ENCODE data around the gene ACVR1C.

ACVR1C gene

DNA sequence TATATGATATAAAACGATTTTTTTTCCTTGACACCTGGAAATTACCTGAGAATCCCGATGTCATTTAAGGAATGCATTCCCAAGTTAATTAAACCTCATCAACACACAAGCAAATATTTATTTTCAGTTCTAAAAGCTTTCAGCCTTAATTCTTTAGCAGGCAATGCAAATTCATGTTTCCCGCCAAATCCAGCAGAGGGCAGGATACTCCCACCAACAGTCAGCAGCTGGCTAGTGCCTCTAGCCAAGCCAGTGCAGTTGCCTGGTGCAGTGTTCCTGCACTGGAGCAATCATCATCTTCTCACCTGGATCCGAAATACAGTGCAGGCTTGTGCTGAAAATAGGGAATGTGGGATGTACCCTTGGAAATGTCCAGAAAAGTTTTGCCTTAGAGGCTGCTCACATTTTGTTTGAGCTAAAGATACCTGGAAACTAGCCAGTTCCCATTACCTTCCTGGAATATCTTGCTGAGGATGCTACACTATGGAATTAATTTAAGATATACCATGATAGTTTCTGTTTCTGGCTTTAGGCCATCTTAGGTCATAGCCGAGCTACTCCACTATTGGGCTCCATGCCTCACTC is 136.4 kb downstream of the ACVR1C start:
- DNase-seq = peak; percentile 69

DNA sequence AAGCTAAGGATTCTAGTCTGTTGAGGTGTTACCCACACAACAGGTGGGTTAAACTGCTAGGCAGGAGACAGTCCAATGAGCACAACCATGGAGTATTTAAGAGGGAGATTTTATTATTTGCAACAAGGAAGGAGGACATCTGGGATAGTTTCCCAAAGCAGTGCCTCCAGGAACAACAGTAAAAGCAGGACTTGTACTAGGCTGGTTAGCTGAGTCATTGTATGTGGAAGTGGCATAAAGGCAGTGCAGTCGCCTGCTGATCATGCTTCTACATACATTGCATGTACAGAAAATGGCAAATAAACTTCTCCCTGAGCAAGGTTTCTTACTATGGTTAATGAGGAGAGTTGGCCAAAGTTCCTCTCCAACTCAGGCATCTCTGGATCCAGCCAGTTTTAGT is 138.7 kb downstream of the ACVR1C start:
- no peak for DNase-seq

DNA sequence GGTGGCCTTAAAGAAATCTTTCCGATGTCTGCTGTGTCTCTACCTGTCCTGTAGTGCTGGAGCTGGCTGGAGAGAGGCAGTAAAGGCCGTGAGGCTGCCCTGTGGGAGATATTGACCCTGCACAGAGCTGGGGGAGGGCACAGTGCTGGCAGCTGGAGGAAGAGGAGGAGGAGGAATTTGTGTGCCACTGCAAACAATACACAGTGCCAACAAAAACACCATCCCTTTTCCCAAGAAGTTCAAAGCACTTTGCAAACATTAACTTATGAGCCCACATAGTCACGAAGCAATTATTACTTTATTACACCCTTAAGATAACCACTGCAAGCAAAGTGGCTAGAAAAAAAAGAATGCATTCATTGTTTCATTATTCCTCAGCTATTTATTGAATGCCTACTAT is 139.8 kb downstream of the ACVR1C start:
- DNase-seq = peak; percentile 3

DNA sequence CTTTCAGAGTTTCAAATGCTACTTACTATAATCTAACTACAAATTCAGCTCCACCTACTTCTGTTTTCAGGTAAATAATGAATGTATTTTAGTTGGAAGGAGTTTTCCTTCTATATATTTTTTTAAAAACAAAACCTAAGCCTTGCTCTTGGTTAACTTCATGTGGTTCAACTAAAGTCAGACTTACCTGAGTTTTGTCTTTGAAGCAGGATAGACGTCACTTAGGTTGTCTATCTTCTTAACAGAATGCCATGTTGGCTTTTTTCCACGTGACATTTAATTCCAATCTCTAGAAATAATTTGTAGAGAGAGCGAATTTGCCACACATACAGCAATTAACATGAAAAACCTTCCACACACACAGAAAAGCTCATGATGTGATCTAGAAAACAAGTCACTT is 140.9 kb downstream of the ACVR1C start:
- no peak for DNase-seq

DNA sequence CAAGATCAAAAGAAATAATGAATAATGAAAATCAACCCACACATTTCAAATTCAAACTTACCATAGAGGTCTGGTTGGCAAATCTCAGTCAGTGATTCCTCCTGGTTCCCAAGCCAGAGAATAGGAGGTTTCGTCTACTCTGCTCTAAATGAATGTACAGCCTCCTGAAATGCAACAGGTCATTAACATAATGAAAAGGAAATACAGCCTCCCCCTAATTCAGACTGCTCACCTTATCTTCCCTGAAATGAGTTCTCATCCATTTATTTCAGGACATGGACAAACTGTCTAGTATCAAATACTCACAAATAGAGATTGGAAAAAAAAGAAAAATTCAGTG is 141.4 kb downstream of the ACVR1C start:
- DNase-seq = no peak

DNA sequence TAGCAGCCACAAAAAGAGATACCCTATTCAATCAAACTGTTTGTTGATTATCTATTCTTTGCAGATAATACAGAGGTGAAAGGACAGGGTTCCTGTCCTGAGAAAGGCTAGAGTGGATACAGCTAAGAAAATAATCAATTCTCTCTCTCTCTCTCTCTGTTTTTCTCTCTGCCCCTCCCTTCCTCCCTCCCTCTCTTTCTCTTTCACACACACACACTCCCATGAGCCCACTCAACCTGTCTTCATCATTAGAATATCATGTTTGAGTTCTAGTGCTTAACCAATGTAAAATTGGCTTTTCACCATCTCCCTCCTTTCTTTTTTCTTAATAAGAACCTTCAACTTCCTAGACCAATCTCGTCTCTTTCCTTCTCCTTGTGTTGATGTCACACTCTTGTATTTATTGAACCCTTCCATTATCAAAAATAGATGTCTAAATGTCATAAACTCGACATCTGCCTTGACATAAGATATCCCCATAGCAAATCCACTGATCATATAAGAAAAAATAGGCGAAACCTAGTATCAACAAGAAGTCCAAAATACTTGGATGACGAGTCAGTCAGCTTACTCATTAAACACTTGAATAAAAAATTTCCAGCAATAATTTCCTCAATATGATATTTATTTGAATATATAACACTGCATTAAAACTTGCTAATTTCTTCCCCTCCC is 141.9 kb downstream of the ACVR1C start:
- no peak for DNase-seq

DNA sequence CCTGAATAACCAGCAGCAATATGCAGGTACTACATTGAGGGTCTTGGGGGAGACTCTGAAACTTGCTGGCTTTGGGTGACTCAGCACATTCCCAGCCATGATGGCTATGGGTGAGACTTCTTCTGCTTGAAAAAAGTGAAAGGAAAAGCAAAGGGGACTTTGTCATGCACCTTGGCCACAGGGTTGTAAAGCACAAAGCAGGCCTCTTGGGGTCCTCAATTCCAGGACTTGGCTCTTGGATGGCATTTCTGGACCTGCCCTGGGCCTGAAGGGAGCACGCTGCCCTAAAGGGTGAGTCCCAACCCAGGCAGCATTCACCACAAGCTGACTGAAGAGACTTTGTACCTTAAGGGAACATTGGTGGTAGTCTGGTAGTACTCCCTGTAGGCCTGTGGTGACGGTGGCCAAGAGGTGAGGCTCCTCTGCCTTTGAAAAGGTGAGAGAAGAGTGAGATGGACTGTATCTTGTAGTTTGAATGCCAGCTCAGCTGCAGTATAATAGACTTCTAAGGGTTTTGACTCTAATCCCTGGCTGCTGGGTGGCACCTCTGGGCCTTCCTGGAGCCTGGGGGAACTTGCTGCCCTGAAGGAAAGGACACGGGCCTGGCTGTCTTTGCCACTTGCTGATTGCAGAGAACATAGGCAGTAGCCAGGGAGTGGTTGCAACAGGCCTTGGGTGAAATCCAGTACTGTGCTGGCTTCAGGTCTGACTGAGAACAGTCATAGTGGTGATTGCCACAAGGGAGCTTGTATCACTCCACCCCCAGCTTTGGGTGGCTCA is 148.3 kb downstream of the ACVR1C start:
- no peak for DNase-seq

DNA sequence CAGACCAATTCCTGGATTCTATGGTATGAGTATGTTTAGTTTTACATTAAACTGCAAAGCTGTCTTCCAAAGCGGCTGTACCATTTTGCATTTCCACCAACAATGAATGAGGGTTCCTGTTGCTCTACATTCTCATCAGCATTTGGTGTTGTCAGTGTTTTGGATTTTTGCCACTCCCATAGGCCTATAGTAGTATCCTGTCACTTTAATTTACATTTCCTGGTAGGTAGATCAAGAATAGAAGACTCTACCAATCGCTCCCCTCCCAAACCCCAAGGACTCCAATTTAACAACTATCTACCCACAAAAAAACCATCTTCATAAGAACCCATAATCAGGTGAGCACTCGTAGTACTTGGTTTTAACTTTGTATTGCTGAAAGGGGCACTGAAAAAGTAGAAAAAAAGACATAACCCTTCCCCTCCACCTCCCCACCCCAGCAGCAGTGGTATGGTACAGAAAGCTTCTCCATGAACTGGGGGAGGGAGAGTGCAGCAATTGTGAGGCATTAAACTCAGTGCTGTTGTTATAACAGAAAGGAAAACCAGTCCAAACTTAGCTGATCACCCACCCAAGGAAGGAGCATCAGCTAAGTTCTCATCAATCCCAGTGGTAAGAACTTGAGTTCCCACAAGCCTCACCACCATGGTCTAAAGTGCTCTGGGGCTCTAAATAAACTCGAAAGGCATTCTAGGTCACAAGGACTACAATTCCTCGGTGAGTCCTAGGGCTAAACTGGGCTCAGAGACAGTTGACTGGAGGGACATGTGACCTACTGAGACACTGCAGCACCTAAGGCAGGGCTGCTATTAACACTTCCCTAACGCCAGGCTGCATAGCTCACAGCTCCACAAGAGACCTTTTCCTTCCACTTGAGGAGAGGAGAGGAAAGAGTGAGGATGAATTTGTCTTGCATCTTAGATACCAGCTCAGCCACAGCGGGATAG is 149.3 kb downstream of the ACVR1C start:
- no peak for DNase-seq

DNA sequence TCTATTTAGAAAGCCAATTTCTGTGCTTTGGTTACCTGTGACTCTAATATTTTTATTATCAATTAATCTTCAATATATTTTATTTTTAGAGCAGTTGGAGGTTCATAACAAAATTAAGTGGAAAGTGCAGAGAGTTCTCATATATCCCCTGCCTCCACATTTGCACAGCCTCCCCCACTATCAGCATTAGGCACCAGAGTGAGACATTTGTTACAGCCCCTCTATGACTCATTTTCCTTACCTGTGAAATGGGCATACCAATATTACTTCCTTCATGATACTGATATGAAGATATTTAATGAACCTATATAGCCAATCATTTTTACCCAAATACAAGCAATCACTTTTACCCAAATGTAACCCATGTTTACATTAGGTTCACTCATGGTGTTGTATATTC is 150.7 kb downstream of the ACVR1C start:
- DNase-seq = no peak

DNA sequence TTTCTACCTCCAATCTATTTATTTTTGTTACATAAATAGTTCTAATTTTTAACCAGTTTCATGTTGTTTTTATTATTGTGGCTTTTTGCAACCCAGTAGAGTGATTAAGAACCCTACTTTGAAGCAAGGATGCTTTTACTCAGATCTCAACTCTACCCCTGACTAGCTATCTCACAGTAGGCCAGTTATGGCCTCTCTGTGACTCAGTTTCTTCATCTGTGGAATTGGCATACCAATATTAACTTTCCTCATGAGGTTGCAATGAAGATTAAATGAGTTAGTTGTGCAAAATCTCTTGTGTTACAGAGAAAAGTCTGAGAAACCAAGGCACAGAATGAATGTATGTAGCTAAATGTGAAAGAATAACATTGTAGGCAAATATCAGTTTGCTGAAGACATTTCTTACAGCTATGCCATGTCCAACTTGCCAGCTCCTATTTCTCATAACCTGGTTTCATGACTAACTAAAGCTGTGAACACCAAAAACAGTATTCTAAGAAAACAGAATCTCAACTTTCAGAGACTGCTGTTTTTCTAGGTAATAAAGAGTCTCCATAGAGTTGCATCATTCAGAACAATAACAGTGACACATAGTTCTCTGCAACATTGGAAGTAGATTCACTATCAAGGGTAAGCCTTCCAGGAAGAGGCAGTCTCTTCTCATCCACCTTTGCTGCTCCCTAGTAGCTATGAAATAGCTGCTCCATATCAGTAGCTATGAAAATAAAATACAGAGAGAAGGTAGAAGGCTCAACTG is 151.5 kb downstream of the ACVR1C start:
- DNase-seq = no peak

Measured in NCI-H2029 (cell line).